GM18526 (cell line): ENCODE results near the gene BAZ1A.

Experiments
- POLR2A ChIP-seq: IDR thresholded peaks from 3 replicates; pipeline ENCODE4 v1.6.1; 2011; ENCODE audit not compliant: insufficient read length; ENCODE audit errors: extremely low read depth

Gene BAZ1A

GRCh38 chr14:34875031-34875922, at the start of gene BAZ1A:
Gene BAZ1A (minus strand): TSS chr14:34875360. CDS start chr14:34874604, 756 bp downstream.
- peak; percentile 80 for TF ChIP-seq POLR2A

GRCh38 chr14:34920339-34920738, 45.2 kb upstream of the BAZ1A start:
- TF ChIP-seq POLR2A, result no peak

GRCh38 chr14:34913619-34914018, 38.5 kb upstream of the BAZ1A start:
- TF ChIP-seq POLR2A, result no peak

GRCh38 chr14:34912966-34913365, 37.8 kb upstream of the BAZ1A start:
- no peak for TF ChIP-seq POLR2A

- TF ChIP-seq POLR2A, result no peak
Observed at GRCh38 chr14:34912182-34912581, 37.0 kb upstream of the BAZ1A start.

- no peak for TF ChIP-seq POLR2A
Observed at GRCh38 chr14:34911209-34912150, 36.3 kb upstream of the BAZ1A start.

GRCh38 chr14:34906287-34906686, 31.1 kb upstream of the BAZ1A start:
- TF ChIP-seq POLR2A, result no peak

GRCh38 chr14:34895277-34895676, 20.1 kb upstream of the BAZ1A start:
- TF ChIP-seq POLR2A, result no peak

GRCh38 chr14:34890937-34891336, 15.8 kb upstream of the BAZ1A start:
- no peak for TF ChIP-seq POLR2A

GRCh38 chr14:34888186-34888585, 13.0 kb upstream of the BAZ1A start:
- TF ChIP-seq POLR2A, result no peak

- no peak for TF ChIP-seq POLR2A
Observed at GRCh38 chr14:34883954-34884353, 8.8 kb upstream of the BAZ1A start.

GRCh38 chr14:34874386-34875030, 652 bp downstream of the BAZ1A start:
- no peak for TF ChIP-seq POLR2A

GRCh38 chr14:34873589-34874385, 1.4 kb downstream of the BAZ1A start:
- TF ChIP-seq POLR2A, result peak; percentile 65

- TF ChIP-seq POLR2A, result no peak
Observed at GRCh38 chr14:34872822-34873588, 2.2 kb downstream of the BAZ1A start.

- TF ChIP-seq POLR2A, result no peak
Observed at GRCh38 chr14:34867199-34867598, 8.0 kb downstream of the BAZ1A start.
